Right forelimb (tissue), 1 donor: Measurements from ENCODE around the gene FBLN1.

Experiments used
- DNase-seq: peaks from one replicate; pipeline ENCODE4 v3.0.0-alpha.2; 2018

The FBLN1 gene

DNA sequence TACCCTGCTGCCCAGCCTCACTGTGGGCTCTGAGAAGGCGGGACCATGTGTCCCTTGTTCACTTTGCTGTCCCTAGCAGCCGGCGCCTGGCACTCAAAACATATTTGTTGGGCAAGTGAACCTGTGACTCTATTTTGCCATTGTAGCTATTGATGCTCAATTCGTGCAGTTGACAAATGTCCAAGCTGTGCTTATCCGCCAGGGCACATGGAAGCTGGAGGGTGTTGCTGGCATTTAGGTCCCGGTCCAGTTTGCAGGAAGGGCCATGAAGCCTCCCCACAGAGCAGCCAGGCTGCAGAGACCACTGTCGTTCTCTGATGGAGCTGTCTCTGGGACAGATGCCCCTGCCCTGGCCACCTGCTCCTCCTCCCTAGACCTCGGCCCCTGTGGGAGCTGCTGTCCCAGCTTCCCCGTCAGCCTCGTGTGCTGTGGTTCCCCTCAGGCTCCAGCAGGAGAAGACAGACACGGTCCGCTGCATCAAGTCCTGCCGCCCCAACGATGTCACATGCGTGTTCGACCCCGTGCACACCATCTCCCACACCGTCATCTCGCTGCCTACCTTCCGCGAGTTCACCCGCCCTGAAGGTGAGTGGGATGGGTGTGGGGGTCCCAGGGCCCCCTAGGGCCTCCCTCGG is 71.5 kb downstream of the FBLN1 start:
- DNase-seq = peak; percentile 33

DNA sequence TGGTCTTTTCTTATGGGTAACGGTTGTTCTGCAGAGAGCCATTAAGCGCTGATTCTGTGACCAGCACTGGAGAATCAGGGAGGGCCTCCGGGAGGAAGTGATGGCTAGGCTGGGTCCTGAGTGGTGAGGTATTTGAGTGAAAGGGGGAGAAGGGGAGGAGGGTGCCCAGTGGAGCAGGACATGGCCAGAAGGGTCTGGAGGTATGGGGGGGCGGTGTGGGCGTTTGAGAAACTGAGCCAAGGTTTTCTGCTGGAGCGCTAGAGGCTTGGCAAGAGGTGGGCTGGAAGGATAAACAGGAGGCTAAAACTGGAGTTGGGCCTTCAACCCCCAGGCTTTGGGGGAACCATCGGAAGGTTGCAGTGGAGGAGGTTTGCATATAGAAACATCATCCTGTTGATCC is 72.5 kb downstream of the FBLN1 start:
- peak; percentile 29 for DNase-seq

DNA sequence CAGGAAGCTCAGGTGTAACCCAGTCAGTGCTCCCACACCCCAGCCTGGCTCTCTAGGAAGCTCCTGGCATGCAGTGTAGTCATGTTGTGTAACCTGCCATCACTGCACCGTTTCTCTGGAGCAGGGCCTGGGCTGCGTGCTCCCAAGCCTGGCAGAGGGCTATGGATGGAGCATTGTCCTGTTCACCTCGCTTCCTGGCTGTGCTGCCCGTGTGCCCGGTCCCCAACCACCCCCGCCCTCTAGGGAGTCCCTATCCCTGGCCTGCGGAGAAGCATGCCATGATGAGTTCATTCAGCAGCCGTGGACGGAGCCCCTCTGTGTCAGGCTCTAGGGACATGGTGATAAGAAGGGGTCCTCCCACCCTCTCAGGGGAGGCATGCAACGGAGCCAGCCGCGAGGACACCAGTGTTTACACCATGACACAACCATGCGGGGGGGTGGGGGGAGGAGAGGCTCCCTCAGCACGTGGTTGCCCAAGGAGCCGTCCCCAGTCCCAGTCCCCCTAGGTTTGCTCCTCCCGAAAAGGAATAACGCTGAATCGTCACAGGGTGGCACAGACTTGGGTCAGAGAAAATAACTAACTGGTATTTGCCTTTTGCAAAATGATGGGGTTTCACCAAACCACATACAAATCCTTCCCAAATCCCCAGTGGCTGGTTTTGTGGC is 73.1 kb downstream of the FBLN1 start:
- DNase-seq = peak; percentile 38

DNA sequence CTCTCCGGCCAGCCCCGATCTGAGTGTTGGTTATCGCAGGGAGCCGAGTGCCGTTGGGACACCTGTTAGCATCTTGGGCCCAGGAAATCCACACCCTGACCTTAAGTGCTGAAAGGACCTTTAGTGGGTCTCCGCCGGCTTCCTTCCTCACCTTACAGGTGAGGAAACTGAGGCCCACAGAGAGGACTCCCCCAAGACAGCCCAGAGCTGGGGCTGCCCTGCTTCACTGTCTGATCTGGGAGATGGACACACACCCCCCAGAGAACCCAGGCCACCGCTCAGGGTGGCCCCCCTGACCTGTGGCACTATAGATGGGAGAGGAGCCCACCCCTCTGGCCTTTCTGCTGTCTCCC is 73.6 kb downstream of the FBLN1 start:
- peak; percentile 12 for DNase-seq

DNA sequence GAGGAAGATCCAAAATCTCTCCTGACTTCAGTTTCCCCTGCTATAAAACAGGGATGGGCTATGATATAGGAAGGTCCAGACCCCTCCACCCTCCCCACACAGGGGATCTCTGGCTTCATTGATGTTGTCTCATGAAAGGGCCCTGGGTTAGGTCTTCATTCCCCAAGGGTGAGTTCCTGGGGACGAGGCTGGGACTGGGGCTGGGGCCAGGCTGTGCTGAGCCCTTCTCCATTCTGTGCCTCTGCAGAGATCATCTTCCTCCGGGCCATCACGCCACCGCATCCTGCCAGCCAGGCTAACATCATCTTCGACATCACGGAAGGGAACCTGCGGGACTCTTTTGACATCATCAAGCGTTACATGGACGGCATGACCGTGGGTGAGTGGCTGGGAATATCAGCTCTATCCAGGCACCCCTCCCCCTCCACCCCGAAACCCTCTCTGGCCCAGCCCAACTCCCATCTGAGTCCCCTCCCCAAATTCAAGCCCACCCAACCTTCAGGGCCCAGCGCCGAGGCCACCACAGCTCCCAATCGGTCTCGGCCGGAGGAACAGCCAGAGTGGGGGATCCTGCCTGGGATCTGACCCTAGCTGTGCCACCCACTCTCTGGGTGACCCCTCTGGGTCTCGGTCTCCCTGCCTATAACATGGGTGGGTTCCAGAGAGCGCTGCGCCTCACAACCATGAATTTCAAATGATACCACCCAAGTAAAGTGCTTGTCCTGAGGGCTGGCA is 74.2 kb downstream of the FBLN1 start:
- peak; percentile 29 for DNase-seq

DNA sequence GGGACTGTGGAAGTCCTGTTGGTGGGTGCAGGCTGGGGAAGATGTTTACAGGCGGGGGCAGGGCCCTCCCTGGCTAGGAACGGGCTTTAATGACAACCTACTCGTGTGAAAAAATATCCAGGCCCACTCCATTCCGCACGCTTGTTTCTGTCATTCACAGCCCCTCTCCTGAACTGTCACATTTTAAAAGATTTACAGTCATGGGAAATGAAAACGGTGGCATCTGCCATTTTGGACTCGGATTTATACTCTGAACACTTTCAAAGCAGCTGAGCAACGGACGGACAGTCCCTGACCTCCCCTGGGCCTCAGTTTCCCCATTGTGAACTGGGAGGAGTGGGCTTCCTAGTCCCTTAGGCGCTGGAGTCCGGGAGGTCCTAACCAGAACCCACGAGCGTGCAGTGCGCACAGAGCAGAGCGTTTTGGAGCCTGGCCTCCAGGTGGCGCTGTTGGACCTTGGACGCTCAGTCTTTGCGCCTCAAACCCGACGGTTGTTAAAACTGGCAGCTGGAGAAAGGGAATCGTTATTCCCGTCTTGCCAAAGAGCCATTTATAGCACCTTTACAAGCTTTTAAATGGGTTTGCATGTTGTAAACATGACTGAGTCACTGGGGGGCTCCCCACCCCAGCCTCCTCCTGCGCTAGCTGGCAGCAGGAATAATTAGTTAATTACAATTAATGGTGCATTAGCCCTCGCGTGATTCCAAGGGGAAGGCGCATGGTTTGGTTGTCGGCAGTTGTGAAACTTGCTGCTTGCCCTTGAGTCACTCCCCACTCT is 75.3 kb downstream of the FBLN1 start:
- DNase-seq = peak; percentile 90

DNA sequence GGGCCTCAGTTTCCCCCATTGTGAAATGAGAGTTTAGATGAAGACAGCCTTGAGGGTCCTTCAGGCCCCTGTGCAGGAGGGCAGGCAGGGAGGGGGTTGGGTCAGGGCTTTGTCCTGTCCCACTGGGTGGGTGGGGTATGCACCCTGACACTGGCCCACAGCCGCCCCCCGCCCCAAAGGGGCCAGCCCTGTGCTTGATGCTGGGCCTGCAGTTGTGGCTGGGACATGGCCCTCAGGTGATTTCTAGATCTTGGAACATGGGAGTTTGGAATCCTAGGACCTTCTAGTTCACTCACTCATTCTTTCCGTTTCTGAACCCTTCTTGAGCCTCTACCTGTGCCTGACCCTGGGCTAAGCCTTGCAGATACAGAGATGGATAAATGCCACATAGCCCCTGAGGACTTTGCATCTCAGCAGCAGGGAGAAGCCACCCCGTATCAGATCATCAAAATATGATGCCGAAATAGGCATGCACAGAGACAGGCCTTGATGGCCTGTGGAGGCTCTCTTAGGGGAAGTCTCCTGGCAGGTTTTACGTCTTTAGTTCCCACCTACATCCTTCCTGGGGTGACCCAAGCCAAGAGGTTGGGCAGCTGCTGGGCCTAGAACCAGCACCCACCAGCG is 76.0 kb downstream of the FBLN1 start:
- peak; percentile 32 for DNase-seq

DNA sequence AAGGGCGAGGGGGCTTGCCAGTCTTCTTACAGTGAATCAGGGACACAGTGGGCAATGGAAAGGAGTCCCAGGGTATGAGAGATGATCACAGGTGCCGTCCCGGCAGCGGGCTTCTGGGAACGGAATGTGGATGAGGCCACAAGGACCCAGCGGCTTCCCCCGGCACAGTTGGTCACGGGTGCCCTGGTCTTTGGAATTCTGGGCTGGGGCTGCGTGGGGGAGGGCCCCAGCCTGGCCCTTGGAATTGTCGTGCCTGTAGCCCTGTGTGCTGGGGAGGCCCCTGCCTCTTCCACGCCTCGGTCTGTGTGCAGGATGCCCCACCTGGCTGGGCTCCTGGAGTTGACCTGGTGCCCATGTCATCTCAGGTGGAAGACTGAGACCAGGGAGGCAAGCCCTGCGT is 76.6 kb downstream of the FBLN1 start:
- DNase-seq = peak; percentile 7

DNA sequence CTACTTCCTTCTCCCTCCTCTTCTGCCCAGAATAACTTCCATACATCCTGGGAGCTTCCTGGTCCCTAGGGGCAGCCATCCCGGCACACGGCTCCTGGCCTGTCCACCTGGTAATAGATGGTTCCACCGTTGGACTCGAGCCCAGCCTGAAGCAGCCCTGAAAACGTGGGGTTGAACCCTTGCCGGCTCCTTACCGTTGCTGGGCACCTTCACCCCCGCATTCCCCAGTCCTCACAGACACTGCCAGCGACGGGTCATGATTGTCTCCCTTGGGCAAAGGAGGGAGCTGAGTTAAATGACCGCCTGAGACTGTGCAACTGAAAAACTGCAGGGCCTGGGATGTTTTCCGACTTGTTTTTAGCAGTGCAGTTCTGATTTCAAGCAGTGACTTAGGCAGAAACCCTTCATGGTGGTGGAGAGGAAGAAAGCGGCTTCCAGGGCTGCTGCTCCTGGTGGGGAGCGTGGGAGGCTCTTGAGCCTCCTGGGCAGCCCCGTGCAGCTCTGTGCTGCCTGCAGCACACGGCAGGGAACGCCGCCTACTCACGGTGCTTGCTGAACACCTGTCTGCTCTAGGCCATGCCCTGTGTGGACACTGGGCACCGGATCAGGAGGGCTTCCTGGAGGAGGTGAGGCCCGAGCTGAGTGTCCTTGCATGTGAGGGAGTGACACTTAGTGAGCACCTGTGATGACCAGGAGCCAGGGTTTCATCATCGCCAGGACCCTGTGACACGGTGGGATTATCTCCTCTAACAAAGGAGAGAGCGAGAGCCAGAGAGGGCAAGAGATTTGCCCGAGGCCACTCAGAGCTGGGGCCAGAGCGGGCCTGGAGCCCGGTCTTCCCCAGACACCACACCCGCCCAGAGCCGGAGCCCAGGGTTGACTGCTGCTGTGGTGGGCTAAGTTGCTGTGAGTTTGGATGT is 77.4 kb downstream of the FBLN1 start:
- DNase-seq = peak; percentile 34

DNA sequence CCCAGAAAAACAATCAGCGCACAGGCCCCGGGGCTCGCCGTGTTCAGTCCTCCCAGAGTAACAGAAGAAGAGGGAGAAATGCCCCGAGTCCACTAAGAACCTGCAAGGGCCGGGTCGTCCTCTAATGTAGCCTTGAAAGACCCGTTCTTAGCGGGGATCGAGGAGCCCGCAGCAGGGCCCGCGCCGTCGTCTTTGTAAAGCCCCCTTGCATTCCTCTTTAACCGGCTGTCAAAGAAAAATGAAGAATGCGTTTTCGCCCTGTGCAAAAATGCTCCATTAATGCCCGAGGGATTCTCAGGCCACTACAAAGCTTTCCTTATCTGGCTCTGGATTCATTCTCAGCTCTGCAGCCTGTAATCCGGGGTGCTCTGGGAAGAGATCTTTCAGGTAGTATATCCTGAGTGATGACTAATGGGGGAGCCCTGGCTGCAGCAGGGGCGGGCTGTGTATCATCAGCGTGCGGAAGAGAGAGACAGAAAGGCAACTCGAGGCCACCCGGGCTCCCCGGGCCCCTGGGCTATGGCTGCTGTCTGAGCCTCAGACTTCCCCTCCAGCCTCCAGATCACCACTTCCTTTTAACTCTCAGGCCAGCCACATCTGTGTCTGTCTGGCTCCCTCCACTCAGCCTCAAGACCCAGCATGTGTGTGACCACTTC is 78.2 kb downstream of the FBLN1 start:
- DNase-seq = no peak

DNA sequence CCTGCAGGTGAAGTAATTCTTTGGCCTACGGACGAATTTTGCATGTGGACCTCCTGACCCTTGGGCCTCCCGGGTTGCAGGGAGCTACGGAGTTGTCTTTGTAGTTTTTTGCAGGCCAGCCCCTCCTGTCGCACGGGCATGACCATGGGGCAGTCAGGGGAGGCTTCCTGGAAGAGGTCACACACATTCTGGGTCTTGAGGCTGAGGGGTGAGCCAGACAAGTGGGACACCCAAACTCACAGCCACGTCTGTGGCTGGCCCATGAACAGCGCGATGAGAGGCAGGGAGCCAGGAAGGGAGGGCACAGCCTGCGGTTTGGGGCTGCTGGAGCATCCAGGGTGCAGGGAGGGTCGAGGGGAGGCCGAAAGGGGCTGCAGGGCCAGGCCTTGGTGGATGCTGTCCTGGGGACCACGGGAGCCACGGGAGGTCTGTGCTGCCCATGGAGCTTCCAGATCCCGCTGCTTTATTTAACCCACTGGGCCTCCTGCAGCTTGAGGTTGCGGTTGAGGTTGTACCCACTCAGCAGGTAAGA is 78.9 kb downstream of the FBLN1 start:
- DNase-seq = no peak

DNA sequence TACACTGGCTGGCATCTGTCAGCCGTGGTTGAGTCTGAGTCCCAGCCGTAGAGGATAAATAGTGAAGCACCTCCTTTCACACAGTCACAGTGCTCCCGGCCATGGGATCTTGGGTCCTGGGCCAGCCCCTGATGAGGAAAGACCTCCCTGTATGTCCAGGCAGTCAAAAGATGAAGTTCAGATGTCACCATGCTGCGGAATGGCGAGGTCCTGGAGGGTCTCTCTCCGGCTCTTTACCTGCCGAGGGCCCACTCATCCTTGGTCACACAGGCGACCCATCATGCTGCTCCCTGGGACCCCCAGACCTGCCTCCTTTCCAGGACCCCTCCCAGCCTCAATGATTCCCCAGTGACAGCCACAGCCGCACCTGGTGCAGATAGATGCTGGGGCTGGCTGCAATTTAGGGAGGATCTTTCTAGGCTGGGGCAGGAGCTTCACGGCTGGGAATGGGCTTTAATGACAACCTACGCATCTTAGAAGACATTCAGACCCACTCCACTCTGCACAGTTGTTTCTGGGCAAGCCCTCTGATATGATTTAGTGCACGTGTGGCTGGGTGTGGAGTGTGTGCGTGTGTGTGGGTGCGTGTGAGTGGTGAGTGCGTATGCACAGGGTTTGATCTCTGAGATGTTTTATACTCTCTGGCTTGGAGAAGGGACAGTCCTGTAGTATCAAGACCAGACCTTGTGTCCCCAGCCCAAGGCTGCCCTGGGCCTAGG is 79.7 kb downstream of the FBLN1 start:
- no peak for DNase-seq

DNA sequence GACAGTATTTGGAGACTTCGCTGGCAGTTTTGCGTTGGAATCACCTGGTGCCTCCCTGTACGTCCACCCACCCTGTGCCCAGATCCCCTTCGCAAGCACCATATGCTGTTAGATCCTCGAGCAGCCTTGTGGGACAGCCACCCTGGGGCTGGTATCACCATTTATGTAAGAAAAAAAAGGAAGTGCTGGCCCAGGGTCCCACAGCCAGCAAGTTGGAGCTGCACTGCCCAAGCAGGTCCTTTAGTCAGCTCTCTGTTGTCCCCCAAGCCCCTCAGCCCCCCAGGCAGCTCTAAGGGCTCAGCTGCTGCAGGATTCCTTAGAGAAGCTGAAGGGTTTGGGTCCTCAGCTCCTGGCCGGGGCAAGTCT is 80.3 kb downstream of the FBLN1 start:
- DNase-seq = no peak

DNA sequence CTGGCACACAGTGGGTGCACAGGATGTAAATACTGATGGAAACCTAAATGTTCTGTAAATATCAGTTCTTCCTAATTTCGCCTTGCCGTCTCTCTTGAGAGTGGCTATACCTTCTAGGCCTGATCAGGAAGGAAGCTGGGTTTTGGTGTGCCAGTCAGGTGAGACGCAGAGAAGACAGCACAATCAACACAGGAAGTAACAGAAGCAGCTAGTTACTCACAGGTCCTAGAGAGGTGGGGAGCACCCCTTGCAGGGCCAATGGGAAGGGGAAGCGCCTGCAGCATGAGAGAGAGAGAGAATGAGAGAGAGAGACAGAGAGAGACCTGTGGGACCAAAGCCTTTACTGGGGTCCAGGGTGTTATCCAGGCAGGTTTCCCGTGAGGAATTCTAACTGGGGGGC is 80.8 kb downstream of the FBLN1 start:
- DNase-seq = no peak

DNA sequence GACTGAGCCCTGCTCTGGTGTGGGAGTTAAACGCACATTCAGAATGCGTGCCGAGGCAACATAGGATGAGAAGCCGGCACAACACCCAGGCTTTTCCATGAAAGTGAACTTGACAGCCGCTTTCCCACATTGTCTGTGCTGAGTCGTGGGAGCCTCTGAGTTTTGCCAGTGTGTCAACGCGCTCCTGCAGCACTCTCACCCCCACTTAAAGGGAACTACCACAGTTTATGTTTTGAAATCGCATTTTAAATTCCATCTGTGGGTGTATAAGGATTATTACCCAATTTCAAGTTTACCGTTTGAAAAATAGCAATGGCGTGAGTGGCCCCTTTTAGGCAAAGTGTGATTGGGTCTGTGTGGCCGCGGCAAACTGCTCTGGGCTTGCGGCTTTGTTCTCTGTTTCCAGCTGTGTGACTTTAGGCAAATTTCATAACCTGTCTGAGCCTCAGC is 81.5 kb downstream of the FBLN1 start:
- DNase-seq = no peak

DNA sequence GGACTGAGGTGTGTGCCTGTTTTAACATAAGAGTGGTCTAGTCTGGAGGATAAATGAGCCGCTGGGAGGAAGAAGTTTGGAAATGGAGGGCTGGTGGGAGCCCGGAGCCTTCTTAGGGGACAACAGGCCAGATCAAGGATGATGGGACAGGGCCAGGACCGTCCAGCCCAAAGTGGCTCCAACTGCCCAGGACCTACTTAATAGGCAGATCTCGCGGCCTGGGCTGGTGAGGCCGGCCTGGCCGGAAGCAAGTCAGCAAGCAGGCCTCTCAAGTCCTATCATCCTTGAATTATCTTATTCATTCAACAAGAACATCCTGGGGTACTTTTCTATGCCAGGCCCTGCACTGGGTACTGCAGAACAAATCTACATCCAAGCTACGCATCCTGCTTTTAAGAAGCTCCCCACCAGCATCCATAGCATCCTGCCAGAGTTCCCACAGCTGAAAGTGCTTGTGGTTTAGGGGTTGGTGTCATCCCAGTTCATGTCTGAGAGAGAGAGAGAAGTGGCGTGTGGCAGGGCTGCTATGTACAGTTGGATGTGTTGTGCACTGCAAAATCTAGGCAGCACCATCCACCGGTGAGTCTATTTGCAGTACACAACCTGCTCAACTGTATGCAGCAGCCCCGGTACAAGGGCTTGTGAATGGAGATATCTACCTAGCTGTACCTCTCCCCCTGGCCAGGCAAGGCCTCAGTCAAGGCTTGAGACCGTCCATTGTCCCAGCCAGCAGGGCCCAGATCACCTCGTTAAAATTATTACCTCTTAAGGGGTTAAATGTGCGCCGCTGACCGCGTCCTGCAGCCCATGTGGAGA is 82.1 kb downstream of the FBLN1 start:
- DNase-seq = no peak

DNA sequence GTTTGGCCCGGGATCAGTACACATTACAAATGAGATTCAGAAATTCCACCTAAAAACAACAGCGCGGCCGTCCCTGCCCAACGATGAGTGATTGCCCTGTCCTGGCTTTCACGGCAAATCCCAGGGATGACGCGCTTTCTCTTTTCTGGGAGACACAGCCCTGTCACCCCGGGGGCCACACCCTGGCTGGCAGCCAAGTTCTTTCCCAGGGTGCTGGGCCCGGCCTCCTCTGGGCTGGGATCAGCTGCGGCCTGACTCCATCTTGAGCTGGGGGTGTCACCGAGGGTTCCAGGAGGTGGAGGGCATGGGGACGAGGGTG is 82.7 kb downstream of the FBLN1 start:
- DNase-seq = no peak

DNA sequence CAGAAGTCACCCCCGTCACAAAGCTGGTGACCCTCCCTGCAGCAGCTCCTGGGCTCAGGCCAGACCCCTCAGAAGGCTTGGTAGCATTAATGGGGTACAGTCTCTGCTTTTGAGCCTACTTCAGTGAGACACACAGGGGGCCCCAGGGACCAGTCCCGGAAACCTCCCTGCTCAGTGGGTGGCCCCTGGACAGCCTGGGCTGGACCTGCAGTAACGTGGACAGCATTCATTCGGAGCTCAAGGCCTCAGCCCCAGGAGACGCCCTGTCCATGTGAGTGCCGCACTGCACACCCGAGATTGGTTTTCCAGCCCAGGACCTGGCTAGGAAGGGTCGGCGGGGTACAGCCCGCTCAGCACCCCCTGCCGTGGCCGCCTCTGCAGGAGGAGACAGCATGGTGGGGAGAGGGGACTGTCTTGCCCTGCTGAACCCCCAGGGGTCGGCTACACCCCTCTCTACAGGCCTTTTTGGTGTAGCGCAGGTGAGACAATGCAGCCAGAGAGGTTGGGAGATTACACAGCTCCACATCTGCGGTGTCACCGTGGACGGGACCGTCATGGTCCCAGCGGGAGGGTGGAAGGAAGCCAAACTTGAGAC is 83.4 kb downstream of the FBLN1 start:
- no peak for DNase-seq
